Activated CD8-positive, alpha-beta memory T cell treated with anti-CD3 and anti-CD28 coated beads, Interleukin-2, amount 50 U/mL, for 4 hours (primary cell): Measurements from ENCODE around the gene AK8.
"Not testable (repeated sequence)": the region's sequence is repeated elsewhere in the genome, so short reads cannot be mapped to it uniquely, and the experiment has no call there.

Experiments
- DNase-seq: peaks from one replicate; pipeline ENCODE4 v3.0.0-alpha.2; 2020

AK8 gene

GRCh38 chr9:132795511-132796303, 82.4 kb downstream of the AK8 start:
- DNase-seq: no peak

- DNase-seq: no peak
Measured at GRCh38 chr9:132794730-132795380, 83.2 kb downstream of the AK8 start.

DNA sequence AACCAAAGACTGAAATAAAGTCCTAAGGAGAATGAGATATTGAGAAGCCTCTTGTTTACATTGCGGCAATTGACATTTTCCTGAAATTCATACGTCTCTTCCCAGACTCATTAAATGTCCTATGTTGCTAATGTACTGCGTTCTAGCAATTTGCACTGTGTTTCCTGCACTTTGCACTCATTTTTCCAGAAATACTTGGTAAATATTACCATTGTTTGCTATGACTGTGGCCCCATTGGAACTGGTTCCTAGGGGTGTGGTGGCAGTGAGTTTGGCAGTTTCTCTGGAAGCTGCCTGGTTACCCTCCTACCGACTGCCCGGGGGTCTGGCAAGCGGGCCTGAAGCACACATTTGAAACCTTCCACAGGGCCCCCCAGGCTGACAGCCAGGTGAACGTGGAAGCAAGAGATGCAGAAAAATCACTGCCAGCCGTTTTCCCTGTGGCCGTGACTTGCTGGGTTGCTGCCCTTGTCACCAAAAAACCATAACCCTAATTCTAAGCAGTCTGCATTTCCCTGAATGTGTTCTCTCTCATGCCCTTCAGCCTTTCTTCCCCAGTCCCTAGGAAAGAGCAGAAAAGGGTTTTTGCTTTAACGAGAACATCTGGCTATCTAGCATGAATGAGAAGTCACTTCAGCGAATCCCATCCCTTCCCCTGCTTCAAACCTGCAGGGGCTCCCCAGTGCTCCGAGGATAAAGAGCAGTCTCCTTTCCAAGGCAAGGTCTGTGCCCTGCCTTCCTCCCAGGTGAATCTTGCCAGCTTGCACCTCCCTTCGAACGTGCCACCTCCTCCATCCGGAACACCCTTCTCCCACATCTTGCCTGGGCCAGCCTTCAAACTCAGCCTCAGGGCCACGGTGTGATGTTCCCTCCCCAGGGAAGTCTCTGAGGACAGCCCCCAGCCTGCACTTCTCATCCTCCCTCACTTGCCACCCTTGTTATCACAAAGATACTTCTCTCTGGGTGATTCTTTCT, 84.2 kb downstream of the AK8 start:
- DNase-seq: no peak

- no peak for DNase-seq
Measured at GRCh38 chr9:132792547-132792946, 85.5 kb downstream of the AK8 start.

DNA sequence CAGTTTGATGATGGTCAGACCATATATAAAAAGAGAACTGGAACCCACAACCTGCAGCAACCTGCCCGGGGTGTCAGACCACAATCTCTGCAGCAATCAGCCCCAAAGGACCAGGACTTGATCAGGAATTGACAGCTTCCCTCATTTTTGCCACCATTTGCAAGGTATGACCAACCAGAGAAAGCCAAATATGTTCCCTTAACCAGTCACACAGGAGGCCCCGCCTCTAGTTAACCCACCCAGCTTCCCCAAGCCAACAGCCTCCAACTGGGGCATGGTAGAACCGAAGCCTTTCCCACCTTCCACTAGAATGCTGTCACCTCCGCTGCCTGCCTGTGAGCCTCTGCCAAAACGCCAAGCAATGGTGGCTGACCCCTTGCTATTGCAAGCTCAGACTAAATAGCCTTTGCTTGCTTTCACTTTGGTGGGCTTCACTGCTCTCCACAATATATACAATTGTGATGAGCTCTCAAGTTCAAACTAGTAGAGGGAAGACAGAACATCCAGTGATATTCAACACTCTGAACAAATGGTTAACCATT, 86.3 kb downstream of the AK8 start:
- DNase-seq: no peak

GRCh38 chr9:132789719-132790118, 88.4 kb downstream of the AK8 start:
- DNase-seq: no peak

- no peak for DNase-seq
Measured at GRCh38 chr9:132788378-132788777, 89.7 kb downstream of the AK8 start.

- no peak for DNase-seq
Measured at GRCh38 chr9:132787748-132788159, 90.3 kb downstream of the AK8 start.

DNA sequence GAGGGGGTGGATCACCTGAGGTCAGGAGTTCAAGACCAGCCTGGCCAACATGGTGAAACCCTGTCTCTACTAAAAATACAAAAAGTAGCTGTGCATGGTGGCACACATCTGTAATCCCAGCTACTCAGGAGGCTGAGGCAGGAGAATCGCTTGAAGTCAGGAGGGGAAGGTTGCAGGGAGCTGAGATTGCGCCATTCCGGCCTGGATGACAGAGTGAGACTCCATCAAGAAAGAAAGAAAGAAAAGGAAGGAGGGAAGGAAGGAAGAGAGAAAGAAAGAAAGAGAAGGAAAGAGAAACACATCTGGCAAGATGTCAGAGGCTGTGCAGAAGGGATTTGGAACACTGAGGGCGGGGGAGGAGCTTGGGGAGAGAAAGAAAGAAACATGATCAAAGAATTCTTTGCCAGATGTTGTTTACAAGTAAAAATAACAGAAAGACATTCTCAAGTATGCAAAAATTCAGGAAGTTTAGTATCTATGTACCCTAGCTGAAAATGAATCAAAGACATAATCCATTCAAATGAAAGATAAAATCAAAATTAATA, 93.7 kb downstream of the AK8 start:
- DNase-seq: no peak

DNA sequence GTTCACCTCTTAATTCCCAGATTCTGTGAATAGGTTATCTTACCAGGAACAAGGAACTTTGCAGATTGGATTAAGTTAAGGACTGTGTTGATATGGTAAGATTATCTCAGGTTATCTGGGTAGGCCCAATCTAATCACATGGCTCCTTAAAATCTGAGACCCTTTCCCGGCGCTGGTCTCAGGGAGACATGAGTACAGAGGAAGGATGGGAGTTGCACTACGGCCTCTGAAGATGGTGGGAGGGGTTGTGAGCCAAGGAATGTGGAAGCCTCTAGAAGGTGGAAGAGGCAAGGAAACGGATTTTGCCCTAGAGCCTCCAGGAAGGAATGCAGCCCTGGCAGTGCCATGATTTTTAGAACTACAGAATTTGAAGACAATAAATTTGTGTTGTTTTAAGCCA, 95.1 kb downstream of the AK8 start:
- no peak for DNase-seq

DNA sequence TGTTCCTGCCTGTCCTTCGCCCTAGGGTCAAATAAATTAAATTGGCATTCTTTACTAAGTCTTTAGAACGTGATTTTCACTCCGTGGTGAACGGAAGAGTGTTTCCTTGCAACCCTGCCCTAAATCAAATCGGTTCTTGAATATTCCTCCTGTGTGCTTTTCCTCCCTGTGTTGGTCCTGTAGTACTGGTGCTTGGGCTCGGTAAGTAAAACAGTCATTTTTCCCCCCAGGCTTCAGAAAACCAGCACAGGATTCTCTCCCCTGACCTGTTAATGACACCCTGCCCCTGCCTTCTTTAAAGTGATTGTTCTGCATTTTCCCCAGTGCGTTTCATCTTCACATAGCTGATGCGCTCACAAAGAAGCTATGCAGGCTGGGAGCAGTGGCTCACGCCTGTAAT, 96.0 kb downstream of the AK8 start:
- no peak for DNase-seq

GRCh38 chr9:132780230-132781007, 97.7 kb downstream of the AK8 start:
- no peak for DNase-seq

DNA sequence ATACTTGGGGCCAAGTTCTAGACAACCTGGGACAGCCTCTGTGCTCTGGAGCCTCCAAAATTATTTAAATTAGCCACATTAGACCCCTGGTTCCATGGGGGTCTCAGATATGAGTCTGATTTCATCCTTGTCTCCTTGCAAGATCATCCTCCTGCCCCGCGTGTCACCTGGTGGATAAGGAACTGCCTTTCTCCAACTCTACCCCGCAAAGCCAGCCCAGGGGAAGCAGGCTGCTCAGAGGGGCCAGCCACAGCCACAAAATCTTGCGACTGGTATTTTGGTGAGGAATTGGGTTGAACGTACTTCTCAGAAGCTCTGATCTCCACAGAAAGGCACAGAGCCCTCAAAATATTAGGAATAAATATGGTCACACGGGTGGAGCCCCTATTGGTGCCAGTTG, 101.2 kb downstream of the AK8 start:
- DNase-seq: no peak

GRCh38 chr9:132776268-132776667, 101.8 kb downstream of the AK8 start:
- DNase-seq: no peak

- DNase-seq: no peak
Measured at GRCh38 chr9:132775720-132776119, 102.4 kb downstream of the AK8 start.

- DNase-seq: no peak
Measured at GRCh38 chr9:132774886-132775285, 103.2 kb downstream of the AK8 start.

- DNase-seq: no peak
Measured at GRCh38 chr9:132773764-132774339, 104.2 kb downstream of the AK8 start.

DNA sequence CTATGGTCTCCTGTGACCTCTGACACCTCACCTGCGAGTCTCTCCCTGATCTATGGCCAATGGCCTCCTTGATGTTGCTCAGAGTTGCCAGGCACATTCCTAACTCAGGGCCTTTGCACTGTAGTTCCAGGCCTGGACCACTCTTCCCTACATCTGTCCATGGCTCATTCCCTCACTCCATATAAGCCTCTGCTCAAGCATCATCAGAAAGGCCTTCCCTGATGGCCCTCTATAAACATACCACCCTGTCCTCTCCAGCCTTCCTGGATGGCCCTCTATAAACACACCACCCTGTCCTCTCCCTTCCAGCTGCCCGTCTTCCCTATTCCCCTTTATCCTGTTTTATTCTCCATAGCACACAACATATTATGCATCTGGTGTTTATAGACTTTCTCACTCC, 105.0 kb downstream of the AK8 start:
- DNase-seq: no peak

DNA sequence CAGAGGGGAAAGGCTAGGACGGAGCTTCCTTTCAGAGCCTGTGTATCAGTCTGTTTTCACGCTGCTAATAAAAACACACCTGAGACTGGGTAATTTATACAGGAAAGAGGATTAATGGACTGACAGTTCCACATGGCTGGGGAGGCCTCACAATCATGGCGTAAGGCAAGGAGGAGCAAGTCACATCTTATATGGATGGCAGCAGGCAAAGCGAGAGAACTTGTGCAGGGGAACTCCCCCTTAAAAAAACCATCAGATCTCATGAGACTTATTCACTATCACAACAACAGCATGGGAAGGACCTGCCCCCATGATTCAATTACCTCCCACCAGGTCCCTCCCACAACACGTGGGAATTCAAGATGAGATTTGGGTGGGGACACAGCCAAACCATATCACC, 106.3 kb downstream of the AK8 start:
- DNase-seq: not testable (repeated sequence)

GRCh38 chr9:132770770-132771310, 107.2 kb downstream of the AK8 start:
- no peak for DNase-seq
